HepG2 (cell line): Measurements from ENCODE around the gene RAB5A. TPM values are rescaled to one million over a fixed set of nuclear protein-coding genes. Genes with fewer than 3 reads are reported as not detected.

ENCODE experiments used
- ATAC-seq: fragments of 200-7000 bp; cut with Tn5 transposase; 3 replicates; pipeline ENCODE4 v1.9.1; 2020; ENCODE audit warnings: mild to moderate bottlenecking, moderate library complexity
- BruUV-seq: library from RNA; stranded (reverse); fragments of 400-500 nt; replicated peaks from 2 replicates; lab custom pipeline; 2021; lab: Mats Ljungman, UMichigan
- CTCF ChIA-PET: fragments of 300-600 bp; formaldehyde crosslinking; extraction: SDS; loops from one replicate; lab custom pipeline; 2021; ENCODE audit warnings: low total read pairs, inconsistent platforms, low intra/inter-chr PET ratio; lab: Yijun Ruan, JAX
- POLR2A ChIA-PET: fragments of 350-600 bp; sonication (Branson Sonifier 250); formaldehyde crosslinking; loops from one replicate; lab custom pipeline; 2020; ENCODE audit warnings: antibody characterized with exemption, inconsistent platforms; lab: Yijun Ruan, JAX
- DNase-seq: peaks from one replicate; pipeline ENCODE4 v3.0.0-alpha.2; 2015; ENCODE audit warnings: low spot score
- FAIRE-seq: peaks from 3 replicates; lab custom pipeline; 2011; peaks lifted over from hg19 to GRCh38; lab: Jason Lieb, UNC
- H2AFZ ChIP-seq: one replicate; pipeline ENCODE4 v1.6.1; 2011; ENCODE audit warnings: low read length, inconsistent platforms
- H3K27ac ChIP-seq: fragments of 300-600 bp; 3 replicates; pipeline ENCODE4 v1.8.0; 2011; ENCODE audit warnings: mixed run types, mild to moderate bottlenecking, mixed read lengths, low read length, inconsistent platforms; ENCODE audit not compliant: insufficient read depth; ENCODE audit errors: extremely low read length
- H3K27me3 ChIP-seq, 2 experiments: fragments of 200-600 bp in 1 of 2; 2 replicates in 1 of 2; 3 replicates in 1 of 2; pipeline versions ENCODE4 v1.6.0 to v1.8.0; 2011; ENCODE audit warnings: low read length in 2 of 2, mild to moderate bottlenecking in 2 of 2, moderate library complexity in 2 of 2, inconsistent platforms in 1 of 2; ENCODE audit not compliant: insufficient read depth in 2 of 2, control insufficient read depth in 1 of 2
- H3K36me3 ChIP-seq, 2 experiments: fragments of 200-600 bp in 1 of 2; replicated peaks in 1 of 2; 2 replicates in 1 of 2; 3 replicates in 1 of 2; pipeline versions ENCODE4 v1.5.1 to v1.8.0; 2011; ENCODE audit warnings: low read length in 2 of 2, inconsistent platforms in 1 of 2; ENCODE audit not compliant: insufficient read depth in 2 of 2, control insufficient read depth in 1 of 2
- H3K4me1 ChIP-seq: 2 replicates; pipeline ENCODE4 v1.5.1; 2012; ENCODE audit warnings: low read length, inconsistent platforms; ENCODE audit not compliant: insufficient read depth
- H3K4me2 ChIP-seq: 2 replicates; pipeline ENCODE4 v1.6.0; 2011; ENCODE audit warnings: low read depth, low read length, inconsistent platforms
- H3K4me3 ChIP-seq, 3 experiments: fragments of 200-600 bp in 1 of 3; sonication (generic), shearing (Covaris generic) in 1 of 3; replicated peaks in 1 of 3; 2 replicates each; pipeline ENCODE4 v1.5.1; 2011 to 2016; ENCODE audit warnings: low read length in 3 of 3, inconsistent platforms in 2 of 3, low read depth in 2 of 3, mild to moderate bottlenecking in 2 of 3, control low read depth in 1 of 3, mixed read lengths in 1 of 3; ENCODE audit not compliant: insufficient read depth in 1 of 3
- H3K79me2 ChIP-seq: one replicate; pipeline ENCODE4 v1.6.1; 2011; ENCODE audit warnings: low read length, inconsistent platforms; ENCODE audit not compliant: insufficient read depth
- H3K9ac ChIP-seq: 2 replicates; pipeline ENCODE4 v1.6.0; 2011; ENCODE audit warnings: mild to moderate bottlenecking, low read depth, low read length, inconsistent platforms; ENCODE audit not compliant: insufficient read depth
- H3K9me3 ChIP-seq: 2 replicates; pipeline ENCODE4 v1.5.1; 2012; ENCODE audit warnings: mild to moderate bottlenecking, low read length
- H4K20me1 ChIP-seq: 2 replicates; pipeline ENCODE4 v1.6.0; 2011; ENCODE audit warnings: inconsistent platforms, mild to moderate bottlenecking, low read length, moderate library complexity; ENCODE audit not compliant: insufficient read depth
- CBX2 ChIP-seq, 2 experiments: fragments of 200-600 bp in 1 of 2; sonication (generic); formaldehyde crosslinking in 1 of 2; IDR thresholded peaks; 2 replicates each; pipeline versions ENCODE4 v1.7.0 to v1.8.1; 2018 to 2022; ENCODE audit warnings: low read depth in 2 of 2, low read length in 1 of 2, mild to moderate bottlenecking in 1 of 2, missing genetic modification reagents in 1 of 2
- DPF2 ChIP-seq: sonication (generic); formaldehyde crosslinking; IDR thresholded peaks from 2 replicates; pipeline ENCODE4 v1.4.0; 2020; ENCODE audit warnings: mild to moderate bottlenecking, low read depth, missing genetic modification reagents, borderline replicate concordance
- HNRNPH1 ChIP-seq: fragments of 200-400 bp; formaldehyde crosslinking; optimal IDR thresholded peaks from 2 replicates; pipeline ENCODE3; 2017; ENCODE audit warnings: mild to moderate bottlenecking, low read depth, low read length
- IRF2 ChIP-seq: IDR thresholded peaks from 2 replicates; pipeline ENCODE4 v1.6.1; 2018; ENCODE audit warnings: missing genetic modification reagents, missing compliant biosample characterization
- MEIS1 ChIP-seq: sonication (generic); formaldehyde crosslinking; IDR thresholded peaks from 2 replicates; pipeline ENCODE4 v1.9.0; 2021; ENCODE audit warnings: mild to moderate bottlenecking, missing genetic modification reagents, moderate library complexity, borderline replicate concordance
- NFYB ChIP-seq: sonication (generic); formaldehyde crosslinking; IDR thresholded peaks from 2 replicates; pipeline ENCODE4 v1.4.0; 2020; ENCODE audit warnings: missing genetic modification reagents
- RNF2 ChIP-seq: fragments of 450-650 bp; conservative IDR thresholded peaks from 2 replicates; pipeline ENCODE4 v1.6.1; 2016; ENCODE audit warnings: low read depth
- ZBTB42 ChIP-seq: sonication (generic); formaldehyde crosslinking; IDR thresholded peaks from 2 replicates; pipeline ENCODE4 v1.5.0; 2020; ENCODE audit warnings: mild to moderate bottlenecking, missing genetic modification reagents
- ZHX2 ChIP-seq, 2 experiments: sonication (generic) in 1 of 2; formaldehyde crosslinking in 1 of 2; IDR thresholded peaks; 2 replicates each; pipeline versions ENCODE4 v1.6.1 to v1.9.0; 2014 to 2022; ENCODE audit warnings: antibody characterized with exemption in 1 of 2, borderline replicate concordance in 1 of 2, inconsistent platforms in 1 of 2, low read depth in 1 of 2, missing genetic modification reagents in 1 of 2
- ZNF121 ChIP-seq: sonication (generic); formaldehyde crosslinking; IDR thresholded peaks from 2 replicates; pipeline ENCODE4 v1.5.0; 2020; ENCODE audit warnings: mild to moderate bottlenecking, missing genetic modification reagents
- ZNF337 ChIP-seq: sonication (generic); formaldehyde crosslinking; IDR thresholded peaks from 2 replicates; pipeline ENCODE4 v1.5.1; 2020; ENCODE audit warnings: missing genetic modification reagents, low read depth, mild to moderate bottlenecking, borderline replicate concordance
- ZSCAN12 ChIP-seq: sonication (generic); formaldehyde crosslinking; IDR thresholded peaks from 2 replicates; pipeline ENCODE4 v1.9.0; 2021; ENCODE audit warnings: mild to moderate bottlenecking, missing genetic modification reagents
- WGBS: methylation state at CpG from one replicate; pipeline ENCODE4 v1.1.6; 2017; ENCODE audit warnings: low lambda C conversion rate; 5-methylcytosine and 5-hydroxymethylcytosine counted together
- in situ Hi-C: cut with HindIII; loops from 2 replicates; pipeline ENCODE4 v1.10.0; 2017; ENCODE audit warnings: low pct_unique_long_range_greater_than_20kb; ENCODE audit not compliant: extremely low pct_ligation_motif_present
- intact Hi-C: fragments of 100-400 bp; cut with micrococcal nuclease; formaldehyde crosslinking; loops from one replicate; pipeline ENCODE4 v1.10.0; 2022; ENCODE audit not compliant: unreplicated experiment
- polyA plus RNA-seq, 8 experiments: library from polyadenylated mRNA; depleted of rRNA in 3 of 8; stranded (reverse) in 7 of 8; unstranded in 1 of 8; fragments of >200 nt; fragmentation: Illumina TruSeq in 4 of 8; extraction: Trizol in 4 of 8; gene quantifications; 2 replicates each; pipeline versions ENCODE4 v1.2.1 to v1.2.3, GENCODE V29; 2011 to 2016; ENCODE audit warnings: low read depth in 4 of 8, missing spikeins in 1 of 8, mixed read lengths in 1 of 8; ENCODE audit not compliant: insufficient read depth in 1 of 8
- total RNA-seq, 5 experiments: library from RNA; depleted of rRNA; stranded (reverse); fragments of >200 nt; fragmentation: Illumina TruSeq; extraction: Trizol; gene quantifications; 2 replicates each; pipeline ENCODE4 v1.2.3, GENCODE V29; 2016; ENCODE audit warnings: low read depth in 1 of 5

RAB5A gene
- total and polyA plus RNA-seq, 2 of the 13 experiments (the other 11 are each of a cell fraction or from before 2014, with no cell fraction given), result 16.0 to 27.1 TPM

- CTCF ChIA-PET, result no interaction called here
- H3K27ac ChIP-seq, result no peak overlapping the region
- ATAC-seq, result no peak
Measured at GRCh38 chr3:20022954-20023622, 76.2 kb downstream of the RAB5A start.

DNA sequence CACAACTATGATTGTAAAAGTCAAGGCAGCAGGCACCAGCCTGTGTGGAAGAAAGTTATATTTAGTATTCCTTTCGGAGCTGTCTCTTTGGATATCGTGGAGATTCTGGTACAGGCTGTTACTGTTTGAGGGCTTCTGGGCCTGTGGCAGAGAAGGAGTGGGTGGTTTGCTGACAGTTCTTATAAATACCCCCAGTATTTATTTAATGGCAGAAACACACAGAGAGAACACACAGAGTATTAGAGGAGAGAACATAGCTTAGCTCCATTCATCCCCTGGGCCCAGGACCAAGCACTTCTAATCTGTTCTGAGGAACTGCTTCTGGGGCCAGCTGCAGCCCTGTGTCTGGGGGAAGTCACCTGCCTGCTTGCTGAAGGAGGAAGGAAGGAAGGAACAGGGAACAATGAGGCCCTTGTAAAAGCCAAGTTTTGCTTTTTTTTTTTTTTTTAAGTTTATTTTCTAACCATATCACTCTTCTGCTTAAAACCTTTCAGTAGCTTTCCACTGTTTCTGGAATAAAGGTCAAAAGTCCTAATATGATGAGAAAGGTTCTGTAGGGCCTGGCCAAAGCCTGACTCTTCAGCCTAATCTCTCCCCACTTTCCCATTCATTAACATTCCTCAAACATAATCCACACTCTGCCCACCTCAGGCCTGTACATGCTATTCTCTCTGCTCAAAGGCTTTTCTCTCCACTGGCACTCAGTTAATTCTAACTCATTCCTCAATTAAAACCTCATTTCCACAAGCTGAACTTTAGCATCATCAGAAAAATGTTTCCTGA lies 76.9 kb downstream of the RAB5A start:
- Histone ChIP-seq H3K27me3 (no peaks in the 10 kb centered on the region), H4K20me1 (no peaks in the 10 kb centered on the region), H3K79me2 (no peaks in the 10 kb centered on the region), H3K9ac (no peak overlapping the region), H3K4me1 (no peaks in the 10 kb centered on the region), H3K4me2 (no peak overlapping the region), H3K36me3 (no peaks in the 10 kb centered on the region), H3K9me3 (no peaks in the 10 kb centered on the region), H2AFZ (no peak overlapping the region), H3K27ac (no peak overlapping the region), H3K4me3 (no peak overlapping the region)
- no TSS peak for BruUV-seq
- DNase-seq, result no peak
- ATAC-seq, result no peak
- ChIA-PET CTCF (no interaction called here), POLR2A (no interaction called here)
- in situ Hi-C loops (no loop called here), intact Hi-C loops (no loop called here)
- WGBS, result 65% methylated on average over 2 of the region's 2 CpGs
- no peak for FAIRE-seq
- TF ChIP-seq ZHX2 (IDR thresholded peaks at IDR 0.05; ENCODE audit: low read depth), result no peak
- TF ChIP-seq ZHX2 (CRISPR knock-in tag; IDR thresholded peaks at IDR 0.05; ENCODE audit: borderline replicate concordance), result no peak
- no peak for TF ChIP-seq HNRNPH1
- no peak for TF ChIP-seq RNF2
- TF ChIP-seq ZBTB42, result no peak
- no peak for TF ChIP-seq NFYB (CRISPR knock-in tag)
- TF ChIP-seq IRF2 (CRISPR knock-in tag), result no peak
- no peak for TF ChIP-seq ZNF121 (CRISPR knock-in tag)

More at GRCh38 chr3:20022954-20023622, 76.2 kb downstream of the RAB5A start:
- 0% methylated on average over 2 of the region's 2 CpGs for WGBS
- H4K20me1 ChIP-seq, result no peaks in the 10 kb centered on the region
- TF ChIP-seq DPF2 (CRISPR knock-in tag) (no peak), CBX2 (IDR thresholded peaks at IDR 0.05; ENCODE audit: low read depth, low read length) (no peak), CBX2 (CRISPR knock-in tag; IDR thresholded peaks at IDR 0.05; ENCODE audit: low read depth) (no peak), ZNF337 (CRISPR knock-in tag) (no peak), MEIS1 (CRISPR knock-in tag) (no peak), ZSCAN12 (no peak)
- TF ChIP-seq, all 625 proteins: peak for 0
- POLR2A ChIA-PET, result no interaction called here
- no peak for FAIRE-seq
- Histone ChIP-seq H2AFZ (no peak overlapping the region), H3K9me3 (no peaks in the 10 kb centered on the region), H3K4me2 (no peak overlapping the region), H3K79me2 (no peaks in the 10 kb centered on the region), H3K27me3 (no peaks in the 10 kb centered on the region), H3K9ac (no peak overlapping the region), H3K4me1 (no peaks in the 10 kb centered on the region), H3K36me3 (no peaks in the 10 kb centered on the region), H3K4me3 (no peak overlapping the region)
- in situ Hi-C loops (no loop called here), intact Hi-C loops (no loop called here)
- no peak for DNase-seq
- BruUV-seq, result no TSS peak
